ENCODE data around the gene ALDH2.

GRCh38 chr12:111748151-111748672 lies 18.5 kb upstream of the ALDH2 start:
- TF ChIP-seq POLR2A (IDR thresholded peaks at IDR 0.05; ENCODE audit: low read depth) = no peak
- no peak for TF ChIP-seq CTCF (IDR thresholded peaks at IDR 0.05)
- TF ChIP-seq EP300 (IDR thresholded peaks at IDR 0.05) = no peak
